GM12878 (cell line): ENCODE results near the gene CCDC106. TPM values are rescaled to one million over a fixed set of nuclear protein-coding genes. Genes with fewer than 3 reads are reported as not detected.

Experiments
- ATAC-seq: fragments of 200-7000 bp; cut with Tn5 transposase; 3 replicates; pipeline ENCODE4 v1.9.1; 2020; ENCODE audit warnings: mild to moderate bottlenecking, moderate library complexity
- BruUV-seq: library from RNA; stranded (reverse); fragments of 400-500 nt; replicated peaks from 2 replicates; lab custom pipeline; 2021; lab: Mats Ljungman, UMichigan
- CTCF ChIA-PET: fragments of 300-600 bp; sonication (Branson Sonifier 250); formaldehyde crosslinking; extraction: SDS; loops from one replicate; lab custom pipeline; 2021; ENCODE audit warnings: inconsistent platforms; lab: Yijun Ruan, JAX
- POLR2A ChIA-PET: fragments of 350-600 bp; formaldehyde crosslinking; extraction: SDS; loops from one replicate; lab custom pipeline; 2021; ENCODE audit warnings: inconsistent platforms; lab: Charles Lee
- RAD21 ChIA-PET: fragments of 300-600 bp; sonication (Branson Sonifier 250); formaldehyde crosslinking; loops from one replicate; lab custom pipeline; 2023; ENCODE audit warnings: antibody characterized with exemption; ENCODE audit not compliant: unreplicated experiment; lab: Charles Lee
- SMC1A ChIA-PET: fragments of 300-600 bp; sonication (Branson Sonifier 250); formaldehyde crosslinking; loops from one replicate; lab custom pipeline; 2023; ENCODE audit not compliant: unreplicated experiment, uncharacterized antibody; lab: Charles Lee
- DNase-seq: peaks from one replicate; pipeline ENCODE4 v3.0.0-alpha.2; 2011; ENCODE audit warnings: low read depth, low spot score
- FAIRE-seq: peaks from 3 replicates; lab custom pipeline; 2011; peaks lifted over from hg19 to GRCh38; lab: Jason Lieb, UNC
- H2AFZ ChIP-seq: 2 replicates; pipeline ENCODE4 v1.6.0; 2011; ENCODE audit warnings: low read depth, low read length, control low read depth; ENCODE audit not compliant: control insufficient read depth
- H3K27ac ChIP-seq: 2 replicates; pipeline ENCODE4 v1.5.1; 2011; ENCODE audit warnings: control low read depth; ENCODE audit not compliant: control insufficient read depth, insufficient read depth
- H3K27me3 ChIP-seq, 2 experiments: replicated peaks in 1 of 2; 2 replicates each; pipeline versions ENCODE4 v1.6.0 to v1.6.1; 2011; ENCODE audit warnings: low read length in 1 of 2; ENCODE audit not compliant: control insufficient read depth in 2 of 2, insufficient read depth in 2 of 2
- H3K36me3 ChIP-seq, 2 experiments: 2 replicates each; pipeline ENCODE4 v1.5.1; 2011; ENCODE audit warnings: low read length in 1 of 2; ENCODE audit not compliant: control insufficient read depth in 2 of 2, insufficient read depth in 2 of 2
- H3K4me1 ChIP-seq: 2 replicates; pipeline ENCODE4 v1.6.1; 2011; ENCODE audit warnings: mild to moderate bottlenecking, low read length, moderate library complexity, mixed read lengths; ENCODE audit not compliant: control insufficient read depth, insufficient read depth
- H3K4me2 ChIP-seq: 2 replicates; pipeline ENCODE4 v1.6.0; 2011; ENCODE audit warnings: control low read depth; ENCODE audit not compliant: control insufficient read depth, insufficient read depth
- H3K4me3 ChIP-seq: fragments of 200-600 bp; sonication (generic); 2 replicates; pipeline ENCODE4 v1.5.1; 2016
- H3K79me2 ChIP-seq: 2 replicates; pipeline ENCODE4 v1.6.0; 2011; ENCODE audit warnings: low read length; ENCODE audit not compliant: control insufficient read depth, insufficient read depth
- H3K9ac ChIP-seq: 2 replicates; pipeline ENCODE4 v1.8.0; 2011; ENCODE audit warnings: low read length, control low read depth, mixed read lengths; ENCODE audit not compliant: control insufficient read depth, insufficient read depth
- H3K9me3 ChIP-seq: replicated peaks from 3 replicates; pipeline ENCODE4 v1.5.1; 2011; ENCODE audit warnings: mild to moderate bottlenecking, low read length; ENCODE audit not compliant: control insufficient read depth, insufficient read depth
- H4K20me1 ChIP-seq: 2 replicates; pipeline ENCODE4 v1.6.0; 2011; ENCODE audit not compliant: control insufficient read depth, insufficient read depth
- BCL11A ChIP-seq: IDR thresholded peaks from 2 replicates; pipeline ENCODE4 v1.6.1; 2011; ENCODE audit warnings: low read depth, low read length
- DPF2 ChIP-seq: fragments of 450-650 bp; IDR thresholded peaks from 2 replicates; pipeline ENCODE4 v1.6.1; 2017; ENCODE audit warnings: mild to moderate bottlenecking
- ESRRA ChIP-seq: IDR thresholded peaks from 2 replicates; pipeline ENCODE4 v1.6.1; 2012; ENCODE audit warnings: mild to moderate bottlenecking, low read length, improper control_type of control experiment
- IKZF2 ChIP-seq, 2 experiments: fragments of 450-650 bp; IDR thresholded peaks; 2 replicates each; pipeline ENCODE4 v1.6.1; 2017; ENCODE audit warnings: mild to moderate bottlenecking in 2 of 2, moderate library complexity in 2 of 2
- NR2C2 ChIP-seq: IDR thresholded peaks from 2 replicates; pipeline ENCODE4 v1.6.1; 2011; ENCODE audit warnings: borderline replicate concordance, low read depth; ENCODE audit not compliant: control insufficient read depth, insufficient read length
- POU2F2 ChIP-seq: IDR thresholded peaks from 3 replicates; pipeline ENCODE4 v1.6.1; 2011; ENCODE audit warnings: low read depth, mild to moderate bottlenecking, low read length, borderline replicate concordance
- SREBF2 ChIP-seq: IDR thresholded peaks from 2 replicates; pipeline ENCODE4 v1.6.1; 2012; ENCODE audit warnings: mild to moderate bottlenecking, low read length
- ZNF217 ChIP-seq: fragments of 450-650 bp; IDR thresholded peaks from 2 replicates; pipeline ENCODE4 v1.6.1; 2017; ENCODE audit warnings: antibody characterized with exemption, mild to moderate bottlenecking
- ZNF24 ChIP-seq: fragments of 450-650 bp; IDR thresholded peaks from 2 replicates; pipeline ENCODE4 v1.6.1; 2017; ENCODE audit warnings: antibody characterized with exemption, mild to moderate bottlenecking
- WGBS: methylation state at CpG from one replicate; pipeline ENCODE4 v1.1.6; 2016; ENCODE audit warnings: low lambda C conversion rate; ENCODE audit not compliant: insufficient replicate concordance, insufficient coverage; ENCODE audit errors: missing lambda C conversion rate; 5-methylcytosine and 5-hydroxymethylcytosine counted together
- in situ Hi-C: fragments of 300-500 bp; cut with MboI; formaldehyde crosslinking; loops from 9 replicates; pipeline ENCODE4 v1.14.3; 2018; ENCODE audit warnings: mixed read lengths
- intact Hi-C: fragments of 100-400 bp; cut with micrococcal nuclease; formaldehyde crosslinking; loops from one replicate; pipeline ENCODE4 v1.14.2; 2022; ENCODE audit not compliant: unreplicated experiment
- polyA plus RNA-seq, 11 experiments: library from polyadenylated mRNA; depleted of rRNA in 4 of 11; unstranded in 6 of 11; stranded (reverse) in 5 of 11; fragments of >200 nt; fragmentation: Nextera tagmentation in 4 of 11; fragmentation: Illumina TruSeq in 1 of 11; extraction: Ambion mirVana in 4 of 11; extraction: Trizol in 1 of 11; gene quantifications; 1 replicate in 1 of 11; 2 replicates in 10 of 11; pipeline versions ENCODE4 v1.2.1 to v1.2.3, GENCODE V29; 2011 to 2016; ENCODE audit warnings: inconsistent platforms in 2 of 11, missing spikeins in 2 of 11, low read depth in 1 of 11
- total RNA-seq, 4 experiments: library from RNA; depleted of rRNA in 3 of 4; stranded (reverse); fragments of >200 nt in 3 of 4; fragmentation: Illumina TruSeq in 1 of 4; extraction: Trizol in 1 of 4; gene quantifications; 2 replicates each; pipeline versions ENCODE4 v1.2.1 to v1.2.3, GENCODE V29; 2013 to 2021
- TF ChIP-seq, protein P1 (sequence below): IDR thresholded peaks from 2 replicates; pipeline ENCODE4 v1.6.1; 2012; ENCODE audit warnings: low read depth, low read length, improper control_type of control experiment
- TF ChIP-seq, protein P2 (sequence below): IDR thresholded peaks from 2 replicates; pipeline ENCODE4 v1.6.1; 2012; ENCODE audit warnings: improper control_type of control experiment, low read depth, low read length; ENCODE audit not compliant: insufficient replicate concordance

CCDC106 gene
- total and polyA plus RNA-seq, 10 of the 15 experiments (the other 5 are each of a cell fraction or from before 2014, with no cell fraction given) = 0.04 to 35.9 (median 19.8) TPM

DNA sequence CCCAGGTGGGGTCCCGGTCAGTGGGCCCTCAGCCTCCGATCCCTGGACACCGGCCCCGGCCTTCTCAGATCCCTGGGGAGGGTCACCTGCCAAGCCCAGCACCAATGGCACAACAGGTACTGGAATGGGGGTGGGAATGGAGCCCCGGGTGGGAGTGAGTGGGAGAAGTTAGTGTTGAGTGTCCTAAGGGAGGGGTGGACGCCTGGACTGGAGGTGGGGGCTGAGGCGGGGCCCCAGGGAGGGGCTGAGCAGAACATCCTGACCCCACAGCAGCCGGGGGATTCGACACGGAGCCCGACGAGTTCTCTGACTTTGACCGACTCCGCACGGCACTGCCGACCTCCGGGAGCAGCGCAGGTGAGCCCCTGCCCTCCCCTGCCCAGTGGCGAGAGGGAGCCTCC lies 44.7 kb downstream of the CCDC106 start:
- FAIRE-seq = no peak
- in situ Hi-C loops = no loop called here
- SMC1A ChIA-PET = no interaction called here
- Histone ChIP-seq H3K79me2 (no peaks in the 10 kb centered on the region; the same call in 1 of the 2 replicates), H3K27me3 (no peaks in the 10 kb centered on the region), H3K36me3 (peaks cover 9 to 43% of the 10 kb centered on the region in 2 experiments; a peak in 3 of 4 replicates), H3K4me1 (no peaks in the 10 kb centered on the region), H3K9me3 (no peaks in the 10 kb centered on the region), H2AFZ (no peak overlapping the region), H3K4me3 (no peak overlapping the region), H3K4me2 (no peak overlapping the region), H3K27ac (no peak overlapping the region), H4K20me1 (peaks cover 3% of the 10 kb centered on the region; the same call in 1 of the 2 replicates), H3K9ac (no peak overlapping the region)
- intact Hi-C loops = no loop called here
- no peak for DNase-seq
- TF ChIP-seq DPF2 (no peak), BCL11A (no peak), POU2F2 (no peak), SREBF2 (no peak), ZNF24 (no peak), ESRRA (no peak), ZNF217 (no peak), IKZF2 (IDR thresholded peaks at IDR 0.05) (no peak), NR2C2 (no peak)
- TF ChIP-seq, protein P1, sequence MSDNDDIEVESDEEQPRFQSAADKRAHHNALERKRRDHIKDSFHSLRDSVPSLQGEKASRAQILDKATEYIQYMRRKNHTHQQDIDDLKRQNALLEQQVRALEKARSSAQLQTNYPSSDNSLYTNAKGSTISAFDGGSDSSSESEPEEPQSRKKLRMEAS = no peak
- TF ChIP-seq, protein P2, sequence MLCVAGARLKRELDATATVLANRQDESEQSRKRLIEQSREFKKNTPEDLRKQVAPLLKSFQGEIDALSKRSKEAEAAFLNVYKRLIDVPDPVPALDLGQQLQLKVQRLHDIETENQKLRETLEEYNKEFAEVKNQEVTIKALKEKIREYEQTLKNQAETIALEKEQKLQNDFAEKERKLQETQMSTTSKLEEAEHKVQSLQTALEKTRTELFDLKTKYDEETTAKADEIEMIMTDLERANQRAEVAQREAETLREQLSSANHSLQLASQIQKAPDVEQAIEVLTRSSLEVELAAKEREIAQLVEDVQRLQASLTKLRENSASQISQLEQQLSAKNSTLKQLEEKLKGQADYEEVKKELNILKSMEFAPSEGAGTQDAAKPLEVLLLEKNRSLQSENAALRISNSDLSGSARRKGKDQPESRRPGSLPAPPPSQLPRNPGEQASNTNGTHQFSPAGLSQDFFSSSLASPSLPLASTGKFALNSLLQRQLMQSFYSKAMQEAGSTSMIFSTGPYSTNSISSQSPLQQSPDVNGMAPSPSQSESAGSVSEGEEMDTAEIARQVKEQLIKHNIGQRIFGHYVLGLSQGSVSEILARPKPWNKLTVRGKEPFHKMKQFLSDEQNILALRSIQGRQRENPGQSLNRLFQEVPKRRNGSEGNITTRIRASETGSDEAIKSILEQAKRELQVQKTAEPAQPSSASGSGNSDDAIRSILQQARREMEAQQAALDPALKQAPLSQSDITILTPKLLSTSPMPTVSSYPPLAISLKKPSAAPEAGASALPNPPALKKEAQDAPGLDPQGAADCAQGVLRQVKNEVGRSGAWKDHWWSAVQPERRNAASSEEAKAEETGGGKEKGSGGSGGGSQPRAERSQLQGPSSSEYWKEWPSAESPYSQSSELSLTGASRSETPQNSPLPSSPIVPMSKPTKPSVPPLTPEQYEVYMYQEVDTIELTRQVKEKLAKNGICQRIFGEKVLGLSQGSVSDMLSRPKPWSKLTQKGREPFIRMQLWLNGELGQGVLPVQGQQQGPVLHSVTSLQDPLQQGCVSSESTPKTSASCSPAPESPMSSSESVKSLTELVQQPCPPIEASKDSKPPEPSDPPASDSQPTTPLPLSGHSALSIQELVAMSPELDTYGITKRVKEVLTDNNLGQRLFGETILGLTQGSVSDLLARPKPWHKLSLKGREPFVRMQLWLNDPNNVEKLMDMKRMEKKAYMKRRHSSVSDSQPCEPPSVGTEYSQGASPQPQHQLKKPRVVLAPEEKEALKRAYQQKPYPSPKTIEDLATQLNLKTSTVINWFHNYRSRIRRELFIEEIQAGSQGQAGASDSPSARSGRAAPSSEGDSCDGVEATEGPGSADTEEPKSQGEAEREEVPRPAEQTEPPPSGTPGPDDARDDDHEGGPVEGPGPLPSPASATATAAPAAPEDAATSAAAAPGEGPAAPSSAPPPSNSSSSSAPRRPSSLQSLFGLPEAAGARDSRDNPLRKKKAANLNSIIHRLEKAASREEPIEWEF = no peak
- POLR2A ChIA-PET = no interaction called here
- ATAC-seq = no peak
- CTCF ChIA-PET = no interaction called here
- RAD21 ChIA-PET = no interaction called here
- BruUV-seq = no TSS peak
- 92% methylated on average over 14 of the region's 19 CpGs for WGBS
